AG04449 (cell line): ENCODE data around the gene TNS3.

ENCODE experiments used
- CTCF ChIA-PET: fragments of 350-600 bp; formaldehyde crosslinking; extraction: SDS; loops from one replicate; lab custom pipeline; 2021; ENCODE audit warnings: antibody characterized with exemption; lab: Yijun Ruan, JAX
- POLR2A ChIA-PET: fragments of 400-600, 350-600 bp; formaldehyde crosslinking; extraction: SDS; loops from one replicate; lab custom pipeline; 2020; ENCODE audit warnings: antibody characterized with exemption, inconsistent platforms; lab: Yijun Ruan, JAX
- DNase-seq: peaks from one replicate; pipeline ENCODE4 v3.0.0-alpha.2; 2010; ENCODE audit warnings: low read depth, low spot score
- H3K4me3 ChIP-seq: 2 replicates; pipeline ENCODE4 v1.5.1; 2011; ENCODE audit warnings: low read depth, mild to moderate bottlenecking, control low read depth, low read length
- CTCF ChIP-seq: IDR thresholded peaks from one replicate; pipeline ENCODE4 v1.5.1; 2011; ENCODE audit warnings: mild to moderate bottlenecking, moderate library complexity, low read length, control low read depth, inconsistent platforms; ENCODE audit not compliant: insufficient read depth; ENCODE audit errors: missing control alignments

TNS3 gene

GRCh38 chr7:47561715-47562446 is 20.0 kb downstream of the TNS3 start:
- no peak overlapping the region for H3K4me3 ChIP-seq
- TF ChIP-seq CTCF = no peak
- DNase-seq = no peak
- ChIA-PET POLR2A (no interaction called here), CTCF (interaction anchor here (1.0 to 2.4 kb wide), 3 partner anchors 10 to 257 kb away, joined by 4 to 7 read pairs (median 4); no protein-coding TSS in a partner anchor)

GRCh38 chr7:47559306-47560220 is 22.3 kb downstream of the TNS3 start:
- no peak overlapping the region for H3K4me3 ChIP-seq
- ChIA-PET POLR2A (no interaction called here), CTCF (interaction anchor here (0.9 kb wide), 1 partner anchor 12 kb away, joined by 3 read pairs; no protein-coding TSS in a partner anchor)
- no peak for TF ChIP-seq CTCF
- DNase-seq = no peak

GRCh38 chr7:47557694-47558670 is 23.9 kb downstream of the TNS3 start:
- no peak for TF ChIP-seq CTCF
- no peak overlapping the region for H3K4me3 ChIP-seq
- CTCF ChIA-PET = no interaction called here
- POLR2A ChIA-PET = no interaction called here
- DNase-seq = no peak

GRCh38 chr7:47557317-47557693 is 24.6 kb downstream of the TNS3 start:
- no peak overlapping the region for H3K4me3 ChIP-seq
- DNase-seq = no peak
- POLR2A ChIA-PET = no interaction called here
- TF ChIP-seq CTCF = no peak
- CTCF ChIA-PET = no interaction called here

DNA sequence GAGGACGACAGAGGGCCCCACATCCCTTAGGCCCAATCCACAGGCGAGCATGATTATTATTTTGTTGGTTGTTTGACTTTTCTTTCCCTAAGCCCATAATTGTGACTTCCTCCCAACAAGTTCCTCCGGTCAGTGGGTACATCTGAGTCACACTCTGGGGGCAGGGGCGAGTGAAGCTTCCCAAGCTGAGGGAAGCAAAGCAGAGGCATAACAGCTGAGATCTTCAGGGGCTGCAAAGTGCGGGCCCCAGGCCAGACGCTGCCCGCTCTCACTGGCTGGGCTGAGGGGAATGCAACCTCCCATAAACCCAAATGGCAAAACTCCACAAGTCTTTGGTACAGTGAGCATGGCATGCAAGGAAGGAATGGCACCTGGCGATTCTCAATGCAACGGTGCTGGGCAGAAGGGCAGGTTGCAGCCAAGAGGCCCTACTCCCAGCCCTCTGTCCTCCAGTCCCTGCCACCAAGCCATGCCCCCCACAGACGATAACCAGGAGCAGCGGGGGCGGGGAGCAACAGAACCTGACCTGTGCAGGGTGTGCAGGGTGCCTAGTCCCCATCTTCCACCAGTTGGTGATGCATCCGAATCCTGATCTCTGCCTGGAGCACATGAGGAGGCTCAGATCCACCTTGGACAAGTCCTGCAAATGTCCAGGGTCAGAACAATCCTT is 25.3 kb downstream of the TNS3 start:
- H3K4me3 ChIP-seq = no peak overlapping the region
- DNase-seq = no peak
- no peak for TF ChIP-seq CTCF
- ChIA-PET CTCF (no interaction called here), POLR2A (interaction anchor here (0.6 kb wide), 1 partner anchor 8 kb away, joined by 3 read pairs; no protein-coding TSS in a partner anchor)
